Fibroblast of gingiva (primary cell): ENCODE measurements around the gene FMO4.
A peak's percentile ranks its signal among the peaks of the same experiment; 100 is the strongest.

ENCODE experiments used
- DNase-seq: peaks from one replicate; pipeline ENCODE4 v3.0.0-alpha.2; 2011; ENCODE audit warnings: low read depth

FMO4 gene, protein sequence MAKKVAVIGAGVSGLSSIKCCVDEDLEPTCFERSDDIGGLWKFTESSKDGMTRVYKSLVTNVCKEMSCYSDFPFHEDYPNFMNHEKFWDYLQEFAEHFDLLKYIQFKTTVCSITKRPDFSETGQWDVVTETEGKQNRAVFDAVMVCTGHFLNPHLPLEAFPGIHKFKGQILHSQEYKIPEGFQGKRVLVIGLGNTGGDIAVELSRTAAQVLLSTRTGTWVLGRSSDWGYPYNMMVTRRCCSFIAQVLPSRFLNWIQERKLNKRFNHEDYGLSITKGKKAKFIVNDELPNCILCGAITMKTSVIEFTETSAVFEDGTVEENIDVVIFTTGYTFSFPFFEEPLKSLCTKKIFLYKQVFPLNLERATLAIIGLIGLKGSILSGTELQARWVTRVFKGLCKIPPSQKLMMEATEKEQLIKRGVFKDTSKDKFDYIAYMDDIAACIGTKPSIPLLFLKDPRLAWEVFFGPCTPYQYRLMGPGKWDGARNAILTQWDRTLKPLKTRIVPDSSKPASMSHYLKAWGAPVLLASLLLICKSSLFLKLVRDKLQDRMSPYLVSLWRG

DNA sequence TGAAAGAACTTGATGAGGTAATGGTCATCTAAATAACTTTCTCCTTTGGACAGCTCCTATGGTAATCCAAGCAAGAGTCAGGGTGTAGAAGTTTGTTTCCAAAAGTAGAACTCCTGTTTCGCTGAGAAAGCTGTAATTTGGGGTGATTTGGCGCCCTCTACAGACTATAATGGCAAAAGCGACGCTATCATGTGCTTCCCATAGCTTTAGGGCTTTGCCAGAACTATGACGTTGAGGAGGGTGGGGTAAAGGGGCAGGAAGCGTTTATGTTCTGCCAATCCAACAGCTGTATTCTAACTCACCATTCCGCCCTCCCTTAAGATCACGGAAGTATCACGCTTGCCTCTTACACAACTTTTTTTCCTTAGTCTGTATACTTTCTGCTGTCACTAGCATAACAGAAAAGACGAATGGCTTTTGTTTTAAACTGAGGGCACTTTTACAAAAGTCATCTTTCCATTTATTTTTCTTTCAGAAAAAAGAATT lies at the start of gene FMO4:
Gene FMO4, plus strand, starts transcription at position 349 of the 486 bp plus-strand sequence. CDS start 5,643 bp downstream, outside the sequence.
- DNase-seq = peak; percentile 99

DNA sequence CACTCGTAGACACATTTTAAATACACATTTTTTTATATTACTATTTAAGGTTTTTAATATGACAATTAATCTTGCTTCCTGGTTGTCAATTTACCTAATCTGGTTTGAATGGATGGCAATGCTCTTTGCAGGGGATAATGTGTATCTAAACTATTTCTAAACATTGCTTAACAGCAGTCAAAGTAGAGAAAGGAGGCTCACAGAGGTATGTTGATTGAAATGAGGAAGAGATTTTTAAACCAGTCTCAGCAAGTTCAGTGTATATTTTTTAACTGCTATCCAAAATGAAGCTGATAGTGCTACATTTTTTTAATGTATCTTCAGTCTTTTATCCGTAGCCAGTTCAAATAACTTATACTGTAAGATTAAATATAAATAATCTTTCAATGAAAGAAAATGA lies 48.3 kb upstream of the FMO4 start:
- no peak for DNase-seq

DNA sequence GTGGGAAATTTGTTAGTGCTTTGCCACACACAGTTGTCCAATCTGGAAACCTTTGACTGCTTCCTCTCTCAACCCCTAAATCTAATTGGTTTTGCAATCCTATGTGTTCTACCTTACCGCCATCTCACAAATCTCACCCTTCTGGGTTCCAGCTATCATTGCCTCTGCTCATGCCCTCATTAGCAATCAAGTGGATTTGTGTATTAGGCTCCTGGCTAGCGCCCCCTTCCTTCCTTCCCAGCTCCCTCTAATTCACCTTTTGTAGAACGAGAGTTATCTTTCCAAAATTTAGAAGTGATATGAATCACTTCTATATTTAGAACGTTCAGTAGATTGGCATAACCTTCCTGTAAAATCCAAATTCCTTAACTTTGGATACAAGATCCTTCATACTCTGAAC lies 47.1 kb upstream of the FMO4 start:
- DNase-seq = no peak

DNA sequence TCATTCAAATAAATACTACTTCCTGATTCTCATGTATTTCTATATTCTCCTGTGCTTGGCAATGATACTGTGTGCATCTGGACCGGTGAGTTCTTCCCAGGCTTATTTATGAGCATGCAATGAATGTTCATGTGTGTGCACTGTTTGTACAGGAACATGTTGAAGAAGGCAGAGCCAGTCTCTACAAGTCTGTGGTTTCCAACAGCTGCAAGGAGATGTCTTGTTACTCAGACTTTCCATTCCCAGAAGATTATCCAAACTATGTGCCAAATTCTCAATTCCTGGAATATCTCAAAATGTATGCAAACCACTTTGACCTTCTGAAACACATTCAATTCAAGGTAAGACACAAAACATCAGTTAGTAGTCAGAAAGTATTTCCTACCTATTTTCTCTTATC lies 46.6 kb upstream of the FMO4 start:
- DNase-seq = peak; percentile 63

- no peak for DNase-seq
Measured at GRCh38 chr1:171270806-171271205, 43.2 kb upstream of the FMO4 start.

- DNase-seq = no peak
Measured at GRCh38 chr1:171277534-171277933, 36.4 kb upstream of the FMO4 start.

DNA sequence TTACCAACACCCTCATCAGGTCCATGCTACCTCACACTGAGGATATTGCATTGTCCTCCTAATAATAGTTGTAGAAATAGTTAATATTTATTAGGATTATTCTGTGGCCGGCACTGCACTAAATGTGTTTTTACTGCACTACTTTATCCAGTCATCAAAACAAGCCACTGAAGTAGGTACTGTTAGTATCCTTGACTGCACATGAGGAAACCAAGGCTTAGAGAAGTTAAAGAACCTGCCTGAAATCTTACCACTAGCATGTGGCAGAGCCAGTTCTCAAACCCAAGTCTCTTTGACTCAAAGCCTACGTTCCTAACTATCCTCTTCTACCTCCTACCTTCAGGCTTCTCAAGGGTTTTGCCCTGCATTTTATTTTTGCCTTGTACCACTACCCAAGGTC lies 34.7 kb upstream of the FMO4 start:
- no peak for DNase-seq

DNA sequence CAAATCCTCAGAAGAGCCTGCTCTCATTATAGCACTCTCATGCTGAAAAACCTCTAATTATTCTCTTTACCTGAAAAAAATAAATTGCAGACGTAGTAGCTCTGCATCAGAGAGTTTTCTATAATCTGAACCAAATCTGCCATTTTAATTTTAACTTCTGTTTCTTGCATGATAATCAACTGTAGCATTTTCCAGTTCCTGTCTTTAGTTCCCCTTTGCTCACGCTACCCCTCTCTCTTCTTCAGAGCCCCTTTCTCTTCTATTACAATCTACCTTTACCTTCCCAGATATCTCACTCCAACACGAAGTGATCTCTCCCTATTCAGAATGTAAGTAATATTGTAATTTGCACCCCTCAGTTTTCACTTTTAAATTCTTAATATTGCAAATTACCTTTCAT lies 34.3 kb upstream of the FMO4 start:
- no peak for DNase-seq

- DNase-seq = no peak
Measured at GRCh38 chr1:171280599-171280998, 33.4 kb upstream of the FMO4 start.

- no peak for DNase-seq
Measured at GRCh38 chr1:171286032-171286705, 27.8 kb upstream of the FMO4 start.

DNA sequence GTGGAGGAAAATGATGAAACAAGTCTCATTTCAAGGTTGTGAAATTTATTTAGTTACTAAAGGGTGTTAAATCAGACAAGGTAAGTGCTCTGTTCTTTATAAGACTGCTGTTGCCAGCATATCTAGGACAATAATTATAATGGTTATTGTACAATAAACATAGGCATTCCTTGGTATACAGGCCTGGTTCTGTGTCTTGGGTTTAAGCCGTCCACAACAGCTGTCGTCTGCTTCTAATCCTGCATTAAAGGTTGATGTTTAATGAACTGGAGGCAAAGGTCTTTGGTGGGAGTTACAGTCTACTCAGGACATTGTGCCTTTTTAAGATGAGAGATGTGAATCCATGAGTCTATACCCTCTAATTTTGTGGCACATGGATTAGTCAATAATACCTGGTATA lies 23.4 kb upstream of the FMO4 start:
- no peak for DNase-seq

- peak; percentile 97 for DNase-seq
Measured at GRCh38 chr1:171292799-171293198, 21.2 kb upstream of the FMO4 start.

GRCh38 chr1:171295383-171295782 lies 18.6 kb upstream of the FMO4 start:
- peak; percentile 63 for DNase-seq

- no peak for DNase-seq
Measured at GRCh38 chr1:171295821-171296220, 18.2 kb upstream of the FMO4 start.

DNA sequence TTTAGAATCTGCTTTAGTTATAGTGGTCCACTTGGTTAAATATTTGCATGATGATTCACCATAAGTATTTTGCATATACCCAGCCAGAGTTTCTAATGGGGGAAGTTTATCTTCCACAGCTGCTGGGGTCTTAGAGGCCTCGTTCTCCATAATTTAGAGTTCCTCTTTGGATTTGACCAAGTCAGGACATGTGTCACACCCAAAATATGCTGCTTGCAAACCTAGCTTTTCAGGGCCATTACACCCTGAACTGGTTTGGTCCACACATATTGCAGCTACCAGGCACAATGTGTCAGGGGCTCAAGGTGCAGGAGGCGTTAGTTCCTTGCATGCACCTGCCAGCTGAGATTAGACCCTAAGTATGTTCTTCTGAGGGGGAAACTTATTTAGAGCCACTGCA lies 17.1 kb upstream of the FMO4 start:
- DNase-seq = no peak

DNA sequence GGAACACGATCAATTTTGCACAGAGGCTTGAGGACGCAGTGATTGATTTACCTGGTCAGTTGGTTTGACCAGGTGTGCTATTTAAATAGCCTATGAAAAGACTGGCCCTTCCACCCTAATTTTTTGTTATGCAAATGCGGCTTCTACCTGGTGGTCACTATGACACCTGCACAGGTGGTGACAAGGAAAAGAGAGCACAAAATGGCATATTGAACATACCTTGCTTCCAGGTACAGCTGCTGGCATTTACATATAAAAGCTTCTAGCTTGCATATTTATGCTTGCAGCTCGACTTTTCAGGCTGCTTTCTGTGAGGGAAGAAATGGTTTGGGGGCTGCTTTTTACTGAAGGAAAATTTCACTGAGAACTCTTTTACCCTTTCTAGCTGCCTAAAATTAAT lies 15.3 kb upstream of the FMO4 start:
- no peak for DNase-seq

- no peak for DNase-seq
Measured at GRCh38 chr1:171299342-171299741, 14.6 kb upstream of the FMO4 start.

GRCh38 chr1:171300401-171300800 lies 13.6 kb upstream of the FMO4 start:
- no peak for DNase-seq

GRCh38 chr1:171310661-171311087 lies 3.3 kb upstream of the FMO4 start:
- peak; percentile 28 for DNase-seq

- no peak for DNase-seq
Measured at GRCh38 chr1:171311771-171312558, 2.0 kb upstream of the FMO4 start.

DNA sequence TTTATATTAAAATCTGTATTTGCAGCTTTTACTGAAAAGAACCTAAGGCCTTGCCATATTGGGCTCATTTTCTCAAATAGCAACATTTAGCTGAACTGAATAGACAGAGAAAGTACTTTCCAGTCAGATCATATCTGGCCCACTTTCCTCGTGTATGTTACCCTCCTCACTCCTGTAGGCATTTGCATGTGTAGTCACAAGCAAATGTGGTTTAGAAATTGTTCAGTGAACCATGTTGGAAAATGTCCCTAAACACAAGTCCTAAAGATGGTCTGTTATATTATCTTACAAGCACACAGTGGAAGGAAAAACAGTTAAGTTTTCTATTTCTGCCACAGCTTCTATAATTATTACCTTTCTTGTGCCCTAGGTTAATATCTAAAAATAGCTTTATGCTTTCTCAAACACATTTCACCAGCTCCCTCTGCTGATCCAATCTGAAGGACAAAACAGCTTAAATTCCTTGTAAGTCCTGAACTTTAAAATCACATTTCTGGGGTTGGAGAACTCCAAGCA lies 606 bp upstream of the FMO4 start:
- DNase-seq = no peak

DNA sequence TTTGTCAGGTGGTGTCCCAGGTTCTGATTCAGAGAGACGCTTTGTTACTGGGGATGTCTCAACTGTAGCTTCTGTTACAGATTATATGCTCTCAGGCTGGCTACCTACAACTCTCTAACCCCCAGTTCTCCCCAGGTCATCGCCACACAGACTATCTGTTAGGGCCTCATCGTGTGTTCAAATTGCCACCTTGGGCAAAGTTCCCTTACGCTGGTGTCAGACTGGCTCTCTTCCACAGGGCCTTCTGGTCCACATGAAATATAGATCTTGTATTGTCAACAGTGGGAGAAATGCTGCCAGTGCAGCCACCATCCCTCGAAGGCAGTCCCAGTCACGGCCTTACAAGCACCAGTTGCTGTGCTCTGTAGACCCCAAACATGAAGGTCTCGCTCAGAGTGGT lies 15.3 kb downstream of the FMO4 start:
- no peak for DNase-seq
